PC-3 (cell line): ENCODE results near the gene PPP2R3A. TPM values are rescaled to one million over a fixed set of nuclear protein-coding genes. Genes with fewer than 3 reads are reported as not detected.
A peak's percentile ranks its signal among the peaks of the same experiment; 100 is the strongest.

Source experiments
- ATAC-seq: fragments of 200-7000 bp; cut with Tn5 transposase; 2 replicates; pipeline ENCODE4 v1.9.1; 2020; ENCODE audit warnings: mild to moderate bottlenecking, moderate library complexity
- BruUV-seq: library from RNA; stranded (reverse); fragments of 400-500 nt; replicated peaks from 2 replicates; lab custom pipeline; 2021; lab: Mats Ljungman, UMichigan
- CTCF ChIA-PET: fragments of 300-600 bp; sonication (Branson Sonifier 250); formaldehyde crosslinking; loops from one replicate; lab custom pipeline; 2022; ENCODE audit warnings: antibody characterized with exemption; lab: Charles Lee
- POLR2A ChIA-PET: fragments of 300-600 bp; sonication (Branson Sonifier 250); formaldehyde crosslinking; loops from one replicate; lab custom pipeline; 2022; ENCODE audit warnings: antibody characterized with exemption; ENCODE audit not compliant: unreplicated experiment; lab: Charles Lee
- DNase-seq: peaks from one replicate; pipeline ENCODE4 v3.0.0-alpha.2; 2015
- H2AFZ ChIP-seq: fragments of 300-600 bp; sonication (generic); 2 replicates; pipeline ENCODE4 v1.6.0; 2016; ENCODE audit warnings: antibody characterized with exemption, low read length
- H3F3A ChIP-seq: fragments of 300-600 bp; sonication (generic); one replicate; pipeline ENCODE4 v1.6.0; 2017; ENCODE audit warnings: antibody characterized with exemption, low read length, control low read depth, mild to moderate bottlenecking; ENCODE audit not compliant: unreplicated experiment
- H3K27ac ChIP-seq: fragments of 300-600 bp; sonication (generic); 2 replicates; pipeline ENCODE4 v1.5.1; 2016; ENCODE audit warnings: mild to moderate bottlenecking, low read length
- H3K27me3 ChIP-seq: fragments of 300-600 bp; sonication (generic); 2 replicates; pipeline ENCODE4 v1.6.1; 2016; ENCODE audit warnings: low read length, mixed read lengths
- H3K36me3 ChIP-seq: fragments of 300-600 bp; sonication (generic); 2 replicates; pipeline ENCODE4 v1.6.1; 2016; ENCODE audit warnings: low read depth, mixed run types, low read length, mixed read lengths
- H3K4me1 ChIP-seq: fragments of 300-600 bp; sonication (generic); 2 replicates; pipeline ENCODE4 v1.5.1; 2016; ENCODE audit warnings: low read length; ENCODE audit not compliant: insufficient read depth
- H3K4me2 ChIP-seq: fragments of 300-600 bp; sonication (generic); 2 replicates; pipeline ENCODE4 v1.6.0; 2016; ENCODE audit warnings: low read length
- H3K4me3 ChIP-seq: fragments of 300-600 bp; sonication (generic); 2 replicates; pipeline ENCODE4 v1.5.1; 2016; ENCODE audit warnings: mild to moderate bottlenecking, low read length, mixed read lengths
- H3K79me2 ChIP-seq: fragments of 300-600 bp; sonication (generic); 2 replicates; pipeline ENCODE4 v1.6.1; 2017; ENCODE audit warnings: low read length, mixed read lengths
- H3K9ac ChIP-seq: fragments of 300-600 bp; sonication (generic); 2 replicates; pipeline ENCODE4 v1.6.0; 2016; ENCODE audit warnings: mild to moderate bottlenecking, low read length
- H3K9me2 ChIP-seq: fragments of 300-600 bp; sonication (generic); replicated peaks from 2 replicates; pipeline ENCODE4 v1.6.1; 2016; ENCODE audit warnings: mixed run types, low read length, mixed read lengths
- H3K9me3 ChIP-seq: fragments of 300-600 bp; sonication (generic); 2 replicates; pipeline ENCODE4 v1.6.1; 2016; ENCODE audit warnings: low read length, mixed read lengths
- H4K20me1 ChIP-seq: fragments of 300-600 bp; sonication (generic); 2 replicates; pipeline ENCODE4 v1.6.1; 2016; ENCODE audit warnings: low read length, mixed read lengths
- EZH2 ChIP-seq: fragments of 300-600 bp; sonication (generic); IDR thresholded peaks from one replicate; pipeline ENCODE4 v1.6.1; 2017; ENCODE audit warnings: antibody characterized with exemption, mild to moderate bottlenecking, low read length; ENCODE audit not compliant: unreplicated experiment
- EZH2phosphoT487 ChIP-seq: fragments of 300-600 bp; sonication (generic); IDR thresholded peaks from 2 replicates; pipeline ENCODE4 v1.6.1; 2018; ENCODE audit warnings: mild to moderate bottlenecking, antibody characterized with exemption, low read length, borderline replicate concordance
- intact Hi-C: fragments of 100-400 bp; cut with micrococcal nuclease; formaldehyde crosslinking; loops from 2 replicates; pipeline ENCODE4 v1.9.0; 2023
- total RNA-seq: library from RNA; depleted of rRNA; stranded (reverse); fragments of >200 nt; gene quantifications from 2 replicates; pipeline ENCODE4 v1.2.3, GENCODE V29; 2014
- TF ChIP-seq, protein P1 (sequence below): fragments of 300-600 bp; sonication (generic); conservative IDR thresholded peaks from 2 replicates; pipeline ENCODE4 v1.5.1; 2017; ENCODE audit warnings: antibody characterized with exemption, low read depth, mild to moderate bottlenecking, low read length

Gene PPP2R3A
- total RNA-seq, 1 experiment from 2014 or later, result 12.3 TPM

DNA sequence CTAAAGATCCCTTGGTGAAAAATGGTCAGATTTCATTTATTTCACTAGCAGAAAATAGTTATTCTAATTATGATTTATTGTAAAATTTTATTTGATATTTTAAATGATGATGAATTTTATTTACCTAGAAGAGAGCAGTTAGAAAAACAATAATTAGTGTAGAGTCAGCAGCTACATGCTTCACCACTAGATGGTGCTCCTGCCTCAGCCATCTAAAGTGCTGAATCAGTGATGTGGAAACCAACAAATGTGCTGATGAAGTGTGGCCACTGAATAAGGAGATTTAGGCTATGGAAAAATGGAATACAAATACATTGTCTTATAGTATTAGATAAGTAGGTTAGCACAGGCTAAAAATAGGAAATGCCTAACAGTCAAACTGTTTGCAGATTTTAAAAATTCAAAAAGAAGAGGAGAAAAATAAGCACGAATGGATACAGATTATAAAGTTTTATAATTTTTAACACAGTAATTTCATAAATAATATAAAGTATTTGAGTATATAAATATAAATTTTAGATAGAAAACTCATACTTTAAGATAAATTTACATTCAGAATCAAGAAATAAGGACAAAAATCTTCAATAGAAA lies 109.8 kb downstream of the PPP2R3A start:
- DNase-seq, result peak; percentile 70
- intact Hi-C loops, result loop anchor here (1.0 to 5.0 kb wide), 7 partner anchors 192 to 939 kb away; no protein-coding TSS in a partner anchor
- Histone ChIP-seq H3K9me3 (no peaks in the 10 kb centered on the region), H3K9me2 (no peaks in the 10 kb centered on the region), H3F3A (no peaks in the 10 kb centered on the region), H3K4me1 (peaks cover 20% of the 10 kb centered on the region), H3K27me3 (no peaks in the 10 kb centered on the region), H3K9ac (no peak overlapping the region), H3K4me2 (no peak overlapping the region), H3K79me2 (no peaks in the 10 kb centered on the region), H2AFZ (no peak overlapping the region), H3K4me3 (no peak overlapping the region), H3K27ac (no peak overlapping the region), H3K36me3 (no peaks in the 10 kb centered on the region; the same call in 1 of the 2 replicates), H4K20me1 (no peaks in the 10 kb centered on the region)
- no TSS peak for BruUV-seq
- 0 out of 2 replicates have a peak, but pooled peaks have one; percentile 22 for ATAC-seq
- ChIA-PET POLR2A (interaction anchor here (0.7 kb wide), 1 partner anchor 677 kb away, joined by 3 read pairs; the partner anchor contains the start of gene STAG1), CTCF (interaction anchor here (0.5 to 2.1 kb wide), 4 partner anchors 310 to 939 kb away, joined by 3 to 13 read pairs (median 4); partner anchors contain the start of gene STAG1)
- TF ChIP-seq, protein P1, sequence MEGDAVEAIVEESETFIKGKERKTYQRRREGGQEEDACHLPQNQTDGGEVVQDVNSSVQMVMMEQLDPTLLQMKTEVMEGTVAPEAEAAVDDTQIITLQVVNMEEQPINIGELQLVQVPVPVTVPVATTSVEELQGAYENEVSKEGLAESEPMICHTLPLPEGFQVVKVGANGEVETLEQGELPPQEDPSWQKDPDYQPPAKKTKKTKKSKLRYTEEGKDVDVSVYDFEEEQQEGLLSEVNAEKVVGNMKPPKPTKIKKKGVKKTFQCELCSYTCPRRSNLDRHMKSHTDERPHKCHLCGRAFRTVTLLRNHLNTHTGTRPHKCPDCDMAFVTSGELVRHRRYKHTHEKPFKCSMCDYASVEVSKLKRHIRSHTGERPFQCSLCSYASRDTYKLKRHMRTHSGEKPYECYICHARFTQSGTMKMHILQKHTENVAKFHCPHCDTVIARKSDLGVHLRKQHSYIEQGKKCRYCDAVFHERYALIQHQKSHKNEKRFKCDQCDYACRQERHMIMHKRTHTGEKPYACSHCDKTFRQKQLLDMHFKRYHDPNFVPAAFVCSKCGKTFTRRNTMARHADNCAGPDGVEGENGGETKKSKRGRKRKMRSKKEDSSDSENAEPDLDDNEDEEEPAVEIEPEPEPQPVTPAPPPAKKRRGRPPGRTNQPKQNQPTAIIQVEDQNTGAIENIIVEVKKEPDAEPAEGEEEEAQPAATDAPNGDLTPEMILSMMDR, result peak; percentile 81
- TF ChIP-seq EZH2, result no peak

DNA sequence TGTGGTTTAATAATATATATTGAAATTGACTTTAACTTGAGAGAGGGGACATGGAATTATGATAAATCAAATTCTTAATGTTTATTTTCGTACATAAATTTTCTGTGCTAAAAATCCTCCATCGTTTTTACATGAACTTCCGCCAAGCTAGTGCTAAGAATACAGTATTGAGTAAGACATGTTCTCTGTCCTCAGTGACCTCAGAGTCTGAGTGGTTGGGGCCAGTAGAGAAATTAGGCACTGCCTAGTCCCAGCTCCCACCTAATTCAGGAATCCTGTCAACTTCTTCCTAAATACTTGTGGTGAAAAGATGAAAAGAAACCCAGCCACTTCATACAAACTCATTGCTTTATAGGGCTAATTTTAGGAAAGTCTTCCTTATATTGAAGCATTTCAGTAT lies 110.3 kb downstream of the PPP2R3A start:
- H3K79me2 ChIP-seq, result no peaks in the 10 kb centered on the region
- no TSS peak for BruUV-seq
- H4K20me1 ChIP-seq, result no peaks in the 10 kb centered on the region
- intact Hi-C loops, result loop anchor here (1.0 to 5.0 kb wide), 7 partner anchors 191 to 938 kb away; no protein-coding TSS in a partner anchor
- no peak overlapping the region for H2AFZ ChIP-seq
- no peak overlapping the region for H3K27ac ChIP-seq
- H3K9ac ChIP-seq, result no peak overlapping the region
- no peaks in the 10 kb centered on the region for H3K27me3 ChIP-seq
- no peaks in the 10 kb centered on the region for H3F3A ChIP-seq
- DNase-seq (no peak), ATAC-seq (no peak)
- no peak overlapping the region for H3K4me2 ChIP-seq
- H3K36me3 ChIP-seq, result no peaks in the 10 kb centered on the region; the same call in 1 of the 2 replicates
- H3K9me3 ChIP-seq, result no peaks in the 10 kb centered on the region
- no peak for TF ChIP-seq EZH2
- TF ChIP-seq, protein P1, result no peak
- TF ChIP-seq EZH2phosphoT487, result no peak
- POLR2A ChIA-PET, result no interaction called here
- H3K4me1 ChIP-seq, result peaks cover 15% of the 10 kb centered on the region
- CTCF ChIA-PET, result interaction anchor here (1.0 to 2.1 kb wide), 2 partner anchors 316 to 677 kb away, joined by 4 to 13 read pairs; partner anchors contain the start of gene STAG1
- no peak overlapping the region for H3K4me3 ChIP-seq
- H3K9me2 ChIP-seq, result no peaks in the 10 kb centered on the region
